HPDE6-E6E7 (cell line): ENCODE results near the gene EOMES.

Experiments used
- DNase-seq: peaks from one replicate; pipeline ENCODE4 v3.0.0; 2011; ENCODE audit warnings: missing footprints; ENCODE audit errors: extremely low spot score

Gene EOMES

GRCh38 chr3:27720899-27721716, 1.0 kb downstream of the EOMES start:
- DNase-seq = no peak

GRCh38 chr3:27719314-27720003, 2.7 kb downstream of the EOMES start:
- no peak for DNase-seq

GRCh38 chr3:27718459-27718858, 3.7 kb downstream of the EOMES start:
- no peak for DNase-seq

GRCh38 chr3:27717200-27717852, 4.8 kb downstream of the EOMES start:
- no peak for DNase-seq

GRCh38 chr3:27716309-27716708, 5.8 kb downstream of the EOMES start:
- DNase-seq = no peak

- no peak for DNase-seq
Observed at GRCh38 chr3:27715863-27716262, 6.3 kb downstream of the EOMES start.

- DNase-seq = no peak
Observed at GRCh38 chr3:27715454-27715806, 6.7 kb downstream of the EOMES start.

- no peak for DNase-seq
Observed at GRCh38 chr3:27714692-27715453, 7.2 kb downstream of the EOMES start.

GRCh38 chr3:27714146-27714526, 8.0 kb downstream of the EOMES start:
- DNase-seq = no peak

GRCh38 chr3:27713435-27714145, 8.5 kb downstream of the EOMES start:
- no peak for DNase-seq

GRCh38 chr3:27713078-27713423, 9.1 kb downstream of the EOMES start:
- DNase-seq = no peak

GRCh38 chr3:27712136-27713077, 9.7 kb downstream of the EOMES start:
- DNase-seq = peak; percentile 39

GRCh38 chr3:27708250-27708649, 13.9 kb downstream of the EOMES start:
- DNase-seq = no peak

GRCh38 chr3:27699067-27699466, 23.1 kb downstream of the EOMES start:
- no peak for DNase-seq

- no peak for DNase-seq
Observed at GRCh38 chr3:27696906-27697305, 25.2 kb downstream of the EOMES start.

GRCh38 chr3:27695636-27696035, 26.5 kb downstream of the EOMES start:
- no peak for DNase-seq

GRCh38 chr3:27688053-27688452, 34.1 kb downstream of the EOMES start:
- no peak for DNase-seq

- DNase-seq = no peak
Observed at GRCh38 chr3:27686642-27687041, 35.5 kb downstream of the EOMES start.

GRCh38 chr3:27685474-27685873, 36.6 kb downstream of the EOMES start:
- DNase-seq = no peak

GRCh38 chr3:27684302-27684701, 37.8 kb downstream of the EOMES start:
- DNase-seq = no peak
